Smooth muscle cell of the umbilical artery (primary cell): ENCODE results near the gene UCK1. TPM values are rescaled to one million over a fixed set of nuclear protein-coding genes. Genes with fewer than 3 reads are reported as not detected.

Source experiments
- total RNA-seq: library from RNA; depleted of rRNA; stranded (reverse); fragments of >200 nt; gene quantifications from 2 replicates; pipeline ENCODE4 v1.2.3, GENCODE V29; 2014

Gene UCK1
- 8.3 and 14.7 TPM in 2 replicates for total RNA-seq

DNA sequence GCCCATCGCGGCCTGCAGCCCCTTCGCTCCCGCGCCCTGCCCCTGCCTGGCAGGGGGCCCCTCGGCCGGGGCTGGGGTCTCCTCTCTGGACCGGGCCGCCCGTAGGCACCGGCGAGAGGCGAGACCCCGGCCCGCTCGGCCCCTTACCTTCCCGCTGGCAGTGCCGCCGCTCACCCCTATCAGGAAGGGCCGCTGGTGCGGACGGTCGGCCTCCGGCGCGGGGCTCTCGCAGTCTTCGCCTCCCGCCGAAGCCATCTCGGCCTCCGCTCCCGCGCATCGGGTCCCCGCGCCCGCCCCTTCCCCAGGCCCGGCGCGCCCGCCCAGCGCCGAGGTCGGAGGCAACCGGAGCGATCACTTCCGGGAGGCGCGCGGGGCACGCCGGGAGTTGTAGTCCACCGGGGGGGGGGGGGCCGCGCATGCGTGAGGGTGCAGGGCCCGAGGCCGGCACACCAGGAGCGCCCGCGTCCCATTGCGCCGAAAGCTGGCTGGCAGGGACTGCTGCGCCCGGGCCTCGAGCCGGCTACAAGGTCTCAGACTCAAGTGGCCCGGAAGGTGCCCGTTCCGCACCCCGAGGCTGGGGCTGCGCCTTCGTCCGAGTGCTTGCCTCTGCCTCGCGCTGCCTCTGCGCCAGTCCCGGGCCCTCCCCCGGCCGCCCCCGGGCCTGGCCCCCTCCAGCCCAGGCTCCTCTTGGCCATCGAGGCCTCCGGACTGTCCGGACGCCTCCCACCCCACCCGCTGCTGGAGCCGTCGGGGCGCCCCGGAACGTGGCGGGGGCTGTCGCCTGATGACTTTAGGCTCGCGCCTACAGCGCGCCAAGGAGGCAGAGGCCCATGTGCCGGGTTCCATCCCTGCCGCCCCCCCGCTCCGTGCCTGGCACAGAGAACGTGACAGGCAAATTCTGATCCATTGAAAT, at the start of gene UCK1:
Gene UCK1, minus strand, starts transcription at position 344 of the 913 bp plus-strand sequence. Its CDS starts 89 bp downstream, at position 255.

DNA sequence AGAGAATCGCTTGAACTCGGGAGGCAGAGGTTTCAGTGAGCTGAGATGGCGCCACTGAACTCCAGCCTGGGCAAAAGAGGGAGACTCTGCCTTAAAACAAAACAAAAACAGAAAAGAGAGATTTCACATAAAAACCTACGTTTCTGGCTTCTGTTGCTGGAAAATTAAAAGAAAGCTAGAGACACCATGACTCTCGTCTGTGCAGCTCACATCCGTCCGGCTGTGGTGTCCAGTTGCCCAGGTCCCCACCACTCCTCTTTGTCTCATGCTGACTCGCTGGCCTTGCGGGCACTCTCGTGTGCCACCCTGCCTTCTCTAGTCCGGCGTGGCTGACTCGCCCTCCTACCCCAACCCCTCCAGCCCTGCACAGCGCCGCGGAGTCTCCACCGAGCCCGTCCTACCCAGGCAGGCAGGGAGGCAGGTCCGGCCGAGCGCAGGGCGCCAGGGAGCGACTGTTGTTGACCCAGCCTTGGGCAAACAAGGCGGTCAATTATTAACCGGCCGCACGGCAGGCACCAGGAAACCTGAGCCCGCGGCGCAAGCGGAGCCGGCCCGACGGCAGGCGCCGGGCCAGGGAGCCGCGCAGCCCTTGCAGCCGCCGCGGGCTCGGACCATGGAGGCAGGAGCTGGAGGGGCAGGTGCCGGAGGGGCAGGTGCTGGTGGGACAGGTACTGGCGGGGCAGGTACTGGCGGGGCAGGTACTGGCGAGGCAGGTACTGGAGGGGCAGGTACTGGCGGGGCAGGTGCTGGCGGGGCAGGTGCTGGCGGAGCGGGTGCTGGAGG, 14.1 kb upstream of the UCK1 start, which contains the start of gene PRRT1B:
Gene PRRT1B, plus strand, starts transcription at position 521 of the 783 bp plus-strand sequence. Its CDS starts 93 bp downstream, at position 614.

DNA sequence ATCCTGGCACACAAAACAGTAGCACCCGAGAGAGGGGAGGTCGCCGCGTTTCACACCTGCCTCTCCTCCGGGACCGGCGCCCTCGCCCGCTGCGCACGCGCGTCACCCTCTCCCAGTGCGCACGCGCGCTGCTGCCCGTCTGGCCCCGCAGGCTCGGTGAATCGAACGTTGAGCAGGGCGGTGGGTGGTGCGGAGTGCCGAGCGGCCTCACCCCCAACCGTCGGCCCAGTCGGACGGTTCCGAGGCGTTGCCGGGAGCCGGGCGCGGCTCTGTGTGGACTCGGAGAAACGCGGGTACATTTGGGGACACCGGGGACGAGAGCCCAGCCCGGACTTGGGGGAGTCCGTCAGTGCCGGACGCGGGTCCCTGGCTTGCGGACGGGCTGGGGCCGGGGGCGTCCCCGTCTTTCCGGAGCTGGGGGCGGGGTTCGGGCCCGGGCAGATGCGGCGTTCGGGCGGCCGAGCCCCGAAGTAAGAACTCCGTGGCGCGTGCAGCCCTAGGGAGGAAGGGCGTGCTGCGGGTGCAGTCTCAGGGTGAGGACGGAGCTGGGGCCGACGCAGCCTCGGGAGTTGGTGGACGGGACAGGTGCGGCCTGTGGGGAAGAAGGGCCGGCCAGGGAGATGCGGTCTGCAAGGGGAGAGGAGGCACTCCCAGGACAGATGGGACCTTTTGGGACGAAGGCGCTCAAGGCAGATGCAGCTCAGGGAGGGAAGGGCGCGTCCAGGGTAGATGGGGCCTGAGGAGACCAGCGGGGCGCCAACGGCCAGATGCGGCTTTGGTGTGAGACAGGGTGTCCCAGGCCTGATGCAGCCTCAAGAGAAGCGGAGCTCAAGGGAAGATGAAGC, 28.1 kb downstream of the UCK1 start, which contains the start of gene POMT1:
Gene POMT1, plus strand, starts transcription at position 138 of the 845 bp plus-strand sequence. CDS start 1,301 bp downstream, outside the sequence.

Other genes with a start within 250 kb of the UCK1 start
- gene PLPP7, start 241.5 kb downstream of the UCK1 start, total RNA-seq: 5.3 and 6.1 TPM in 2 replicates
- 53.7 and 153 TPM in 2 replicates for gene PRRC2B, start 137.2 kb downstream of the UCK1 start, total RNA-seq
- 31.8 and 34.8 TPM in 2 replicates for gene POMT1, start 28.3 kb downstream of the UCK1 start, total RNA-seq
- gene PRRT1B, start 14.3 kb upstream of the UCK1 start, total RNA-seq: not detected in 2 replicates
- gene RAPGEF1, start 208.8 kb upstream of the UCK1 start, total RNA-seq: 12.5 and 25.8 TPM in 2 replicates